ENCODE results near the gene LRCH1.

GRCh38 chr13:46738766-46739165, 185.8 kb downstream of the LRCH1 start:
- TF ChIP-seq CTCF (IDR thresholded peaks at IDR 0.05) (no peak), POLR2A (IDR thresholded peaks at IDR 0.05) (no peak)
